HEK293T (cell line): ENCODE measurements around the gene PPP3R1.

ENCODE experiments used
- CTCF ChIA-PET: fragments of 350-600 bp; formaldehyde crosslinking; extraction: SDS; loops from one replicate; lab custom pipeline; 2021; ENCODE audit warnings: antibody characterized with exemption, inconsistent platforms; lab: Yijun Ruan, JAX
- POLR2A ChIA-PET: fragments of 350-600 bp; formaldehyde crosslinking; extraction: SDS; loops from one replicate; lab custom pipeline; 2020; ENCODE audit warnings: antibody characterized with exemption, inconsistent platforms; lab: Yijun Ruan, JAX
- DNase-seq: peaks from one replicate; pipeline ENCODE4 v3.0.0; 2012; ENCODE audit warnings: mixed read lengths; ENCODE audit errors: extremely low spot score
- ARNT ChIP-seq: fragments of 450-650 bp; IDR thresholded peaks from 2 replicates; pipeline ENCODE4 v1.6.1; 2017; ENCODE audit warnings: mild to moderate bottlenecking
- BHLHE40 ChIP-seq: fragments of 450-650 bp; IDR thresholded peaks from 2 replicates; pipeline ENCODE4 v1.6.1; 2016; ENCODE audit warnings: mild to moderate bottlenecking, moderate library complexity, borderline replicate concordance
- CTBP1 ChIP-seq: fragments of 450-650 bp; IDR thresholded peaks from 2 replicates; pipeline ENCODE4 v1.6.1; 2016; ENCODE audit warnings: borderline replicate concordance
- ELF4 ChIP-seq: fragments of 450-650 bp; IDR thresholded peaks from 2 replicates; pipeline ENCODE4 v1.6.1; 2017; ENCODE audit warnings: antibody characterized with exemption
- FOXA1 ChIP-seq: fragments of 450-650 bp; IDR thresholded peaks from 2 replicates; pipeline ENCODE4 v1.6.1; 2016; ENCODE audit warnings: mild to moderate bottlenecking
- FOXK2 ChIP-seq: fragments of 450-650 bp; IDR thresholded peaks from 2 replicates; pipeline ENCODE4 v1.6.1; 2016; ENCODE audit warnings: mild to moderate bottlenecking
- FOXM1 ChIP-seq: fragments of 450-650 bp; IDR thresholded peaks from 2 replicates; pipeline ENCODE4 v1.6.1; 2017; ENCODE audit warnings: mild to moderate bottlenecking, borderline replicate concordance
- HDGF ChIP-seq: fragments of 450-650 bp; IDR thresholded peaks from 2 replicates; pipeline ENCODE4 v1.6.1; 2017; ENCODE audit warnings: antibody characterized with exemption, borderline replicate concordance
- L3MBTL2 ChIP-seq: fragments of 450-650 bp; conservative IDR thresholded peaks from 2 replicates; pipeline ENCODE4 v1.6.1; 2016; ENCODE audit warnings: mild to moderate bottlenecking
- LEF1 ChIP-seq: fragments of 450-650 bp; IDR thresholded peaks from 2 replicates; pipeline ENCODE4 v1.6.1; 2017; ENCODE audit warnings: mild to moderate bottlenecking, borderline replicate concordance
- NFRKB ChIP-seq: fragments of 450-650 bp; IDR thresholded peaks from 2 replicates; pipeline ENCODE4 v1.6.1; 2016; ENCODE audit warnings: mild to moderate bottlenecking, moderate library complexity
- PKNOX1 ChIP-seq: fragments of 450-650 bp; IDR thresholded peaks from 2 replicates; pipeline ENCODE4 v1.6.1; 2016
- SP1 ChIP-seq: fragments of 450-650 bp; IDR thresholded peaks from 2 replicates; pipeline ENCODE4 v1.6.1; 2017
- SUZ12 ChIP-seq: fragments of 450-650 bp; IDR thresholded peaks from 2 replicates; pipeline ENCODE4 v1.6.1; 2016; ENCODE audit warnings: mild to moderate bottlenecking
- TARDBP ChIP-seq: fragments of 450-650 bp; IDR thresholded peaks from 2 replicates; pipeline ENCODE4 v1.6.1; 2016
- ZNF384 ChIP-seq: fragments of 450-650 bp; IDR thresholded peaks from 2 replicates; pipeline ENCODE4 v1.6.1; 2016

PPP3R1 gene

GRCh38 chr2:68248361-68248760 lies 4.0 kb downstream of the PPP3R1 start:
- DNase-seq: no peak
- POLR2A ChIA-PET: no interaction called here
- CTCF ChIA-PET: no interaction called here
- TF ChIP-seq TARDBP (no peak), PKNOX1 (no peak), ARNT (no peak), FOXM1 (no peak), CTBP1 (no peak), L3MBTL2 (no peak)

DNA sequence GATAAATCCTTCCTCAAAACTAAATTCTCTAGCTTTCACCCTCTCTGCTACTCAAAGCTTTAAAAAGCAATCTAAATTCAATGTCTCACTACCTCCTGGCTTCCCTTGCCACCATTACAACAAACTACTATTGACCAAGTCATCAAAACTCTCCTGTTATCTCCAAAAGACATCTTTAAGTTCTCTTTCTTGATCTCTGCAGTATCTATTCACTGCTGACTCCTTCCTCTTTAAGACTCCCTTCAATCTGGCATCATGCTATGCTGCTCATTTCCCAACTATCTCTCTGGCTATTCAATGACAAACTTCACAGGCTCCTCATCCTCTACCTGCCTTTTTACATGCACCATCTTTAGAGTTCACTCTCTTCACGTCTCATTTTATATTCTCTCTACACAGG lies 5.9 kb downstream of the PPP3R1 start:
- TF ChIP-seq FOXM1 (no peak), ARNT (no peak), PKNOX1 (no peak), CTBP1 (no peak), BHLHE40 (no peak), TARDBP (no peak), FOXA1 (no peak), FOXK2 (no peak)
- POLR2A ChIA-PET: no interaction called here
- CTCF ChIA-PET: interaction anchor here (0.9 kb wide), 1 partner anchor 50 kb away, joined by 3 read pairs; no protein-coding TSS in a partner anchor
- DNase-seq: no peak

DNA sequence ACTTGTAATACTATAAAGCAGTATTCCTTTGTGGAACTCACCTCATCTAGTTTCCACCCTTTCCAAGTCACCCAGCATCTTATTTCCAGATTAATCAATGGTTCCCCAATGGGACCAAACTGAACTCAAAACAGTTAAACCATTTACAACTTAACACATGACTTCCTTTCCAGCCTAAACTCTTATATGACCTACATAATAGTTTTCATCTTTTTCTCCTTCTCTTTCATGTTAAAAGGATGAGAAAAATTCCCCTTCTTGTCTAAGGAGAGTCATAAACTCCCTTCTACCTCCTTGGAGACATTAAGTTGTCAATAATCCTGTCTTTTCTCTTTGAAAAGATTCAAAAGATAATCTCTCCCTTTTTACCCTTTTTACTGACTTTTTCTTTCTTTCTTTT lies 6.7 kb downstream of the PPP3R1 start:
- DNase-seq: no peak
- POLR2A ChIA-PET: no interaction called here
- CTCF ChIA-PET: no interaction called here
- TF ChIP-seq SP1: no peak
- TF ChIP-seq BHLHE40: no peak
- no peak for TF ChIP-seq SUZ12
- no peak for TF ChIP-seq LEF1
- TF ChIP-seq PKNOX1: no peak
- TF ChIP-seq FOXK2: no peak
- TF ChIP-seq ZNF384: no peak
- TF ChIP-seq CTBP1: no peak
- TF ChIP-seq ARNT: no peak

DNA sequence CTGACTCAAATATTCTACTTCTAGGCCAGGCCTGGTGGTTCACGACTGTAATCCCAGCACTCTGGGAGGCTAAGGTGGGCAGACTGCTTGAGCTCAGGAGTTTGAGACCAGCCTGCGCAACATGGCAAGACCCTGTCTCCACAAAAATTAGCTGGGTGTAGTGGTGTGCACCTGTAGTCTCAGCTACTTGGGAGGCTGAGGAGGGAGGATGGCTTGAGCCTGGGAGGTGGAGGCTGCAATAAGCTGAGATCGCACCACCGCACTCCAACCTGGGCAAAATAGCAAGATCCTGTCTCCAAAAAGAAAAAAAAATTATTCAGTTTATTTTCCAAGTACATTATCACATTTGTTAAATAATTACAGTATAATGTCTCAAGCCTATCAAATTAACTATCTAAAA lies 7.3 kb downstream of the PPP3R1 start:
- no peak for TF ChIP-seq CTBP1
- TF ChIP-seq ZNF384: no peak
- no peak for TF ChIP-seq LEF1
- TF ChIP-seq PKNOX1: no peak
- TF ChIP-seq SUZ12: no peak
- TF ChIP-seq SP1: no peak
- no peak for TF ChIP-seq HDGF
- TF ChIP-seq TARDBP: no peak
- no peak for DNase-seq
- ChIA-PET POLR2A (no interaction called here), CTCF (interaction anchor here (1.3 to 1.9 kb wide), 3 partner anchors 20 to 124 kb away, joined by 3 to 14 read pairs (median 6); no protein-coding TSS in a partner anchor)

DNA sequence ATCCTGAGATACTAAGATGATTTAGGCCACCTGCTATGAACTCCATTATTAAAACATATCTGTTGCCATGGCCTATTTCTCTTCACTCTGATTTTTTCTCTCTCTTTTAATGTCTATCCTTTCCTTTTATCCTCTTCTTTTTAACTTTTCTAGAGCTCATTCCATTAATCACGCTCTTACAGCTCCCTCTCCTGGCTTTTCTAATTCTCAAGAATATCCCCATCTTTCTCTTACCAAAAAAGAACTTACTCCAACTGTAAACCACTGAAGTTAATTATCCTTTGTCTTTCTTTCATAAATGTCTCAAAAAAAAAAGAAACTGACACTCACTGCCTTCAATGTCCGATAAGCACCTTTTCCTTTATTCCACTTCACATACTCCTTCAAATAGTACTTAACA lies 7.9 kb downstream of the PPP3R1 start:
- DNase-seq: no peak
- no peak for TF ChIP-seq SP1
- TF ChIP-seq TARDBP: no peak
- no peak for TF ChIP-seq ARNT
- TF ChIP-seq ZNF384: no peak
- no peak for TF ChIP-seq FOXM1
- no peak for TF ChIP-seq FOXK2
- TF ChIP-seq ELF4: no peak
- no peak for TF ChIP-seq CTBP1
- TF ChIP-seq BHLHE40: no peak
- TF ChIP-seq SUZ12: no peak
- TF ChIP-seq PKNOX1: no peak
- no peak for TF ChIP-seq NFRKB
- CTCF ChIA-PET: interaction anchor here (0.8 to 1.9 kb wide), 5 partner anchors 19 to 124 kb away, joined by 3 to 14 read pairs (median 3); no protein-coding TSS in a partner anchor
- POLR2A ChIA-PET: no interaction called here

- TF ChIP-seq L3MBTL2 (no peak), ARNT (no peak), FOXM1 (no peak), HDGF (no peak), FOXK2 (no peak), SP1 (no peak), FOXA1 (no peak), NFRKB (no peak), LEF1 (no peak), PKNOX1 (no peak)
- CTCF ChIA-PET: no interaction called here
- no peak for DNase-seq
- POLR2A ChIA-PET: no interaction called here
Measured at GRCh38 chr2:68241732-68242131, 10.6 kb downstream of the PPP3R1 start.
